Measurements from ENCODE around the gene PPARG.

GRCh38 chr3:12477256-12477655 is 188.4 kb downstream of the PPARG start:
- TF ChIP-seq EZH2 (IDR thresholded peaks at IDR 0.05; ENCODE audit: borderline replicate concordance, low read depth, low read length, severe bottlenecking) (no peak), CTCF (IDR thresholded peaks at IDR 0.05; ENCODE audit: extremely low read depth in 1 of 2, insufficient read depth in 1 of 2, low read depth in 1 of 2, low read length in 2 of 2) (no peak), POLR2A (IDR thresholded peaks at IDR 0.05; ENCODE audit: low read depth, low read length) (no peak), POLR2AphosphoS5 (IDR thresholded peaks at IDR 0.05; ENCODE audit: insufficient read depth, low read depth, low read length) (no peak), GATA2 (IDR thresholded peaks at IDR 0.05; ENCODE audit: insufficient read depth, insufficient read length, low read depth, low read length) (no peak), MAX (IDR thresholded peaks at IDR 0.05; ENCODE audit: insufficient read depth, insufficient read length) (no peak)

All from endothelial cell of umbilical vein (primary cell).